HG03565 (cell line): Measurements from ENCODE around the gene TMPRSS3.

Experiments used
- ATAC-seq: cut with Tn5 transposase; IDR thresholded peaks from one replicate; pipeline ENCODE4 v1.9.1; 2021; ENCODE audit warnings: mild to moderate bottlenecking, moderate library complexity; ENCODE audit not compliant: unreplicated experiment

Gene TMPRSS3

GRCh38 chr21:42353623-42354022, 42.2 kb downstream of the TMPRSS3 start:
- no peak for ATAC-seq

GRCh38 chr21:42352441-42353095, 43.3 kb downstream of the TMPRSS3 start:
- ATAC-seq, result no peak

GRCh38 chr21:42351626-42352440, 44.0 kb downstream of the TMPRSS3 start:
- ATAC-seq, result no peak

- no peak for ATAC-seq
These were observed 44.9 kb downstream of the TMPRSS3 start, which contains the start of gene TFF2 for GRCh38 chr21:42350927-42351426. TFF2 (minus strand) TSS chr21:42350994; CDS start chr21:42350957, 37 bp downstream.

- ATAC-seq, result no peak
These were observed 45.4 kb downstream of the TMPRSS3 start for GRCh38 chr21:42350318-42350910.

GRCh38 chr21:42349420-42350317, 46.2 kb downstream of the TMPRSS3 start:
- ATAC-seq, result no peak

GRCh38 chr21:42348762-42349161, 47.1 kb downstream of the TMPRSS3 start:
- no peak for ATAC-seq

- no peak for ATAC-seq
These were observed 48.1 kb downstream of the TMPRSS3 start for GRCh38 chr21:42347601-42348327.

- no peak for ATAC-seq
These were observed 48.8 kb downstream of the TMPRSS3 start for GRCh38 chr21:42346866-42347600.

GRCh38 chr21:42346441-42346840, 49.4 kb downstream of the TMPRSS3 start:
- ATAC-seq, result no peak

GRCh38 chr21:42344631-42345030, 51.2 kb downstream of the TMPRSS3 start:
- no peak for ATAC-seq

- no peak for ATAC-seq
These were observed 51.8 kb downstream of the TMPRSS3 start for GRCh38 chr21:42343963-42344510.

GRCh38 chr21:42343556-42343955, 52.3 kb downstream of the TMPRSS3 start:
- ATAC-seq, result no peak

- ATAC-seq, result no peak
These were observed 52.8 kb downstream of the TMPRSS3 start for GRCh38 chr21:42343101-42343500.

GRCh38 chr21:42341776-42342542, 53.9 kb downstream of the TMPRSS3 start:
- no peak for ATAC-seq

GRCh38 chr21:42340187-42341050, 55.4 kb downstream of the TMPRSS3 start:
- ATAC-seq, result no peak
